Measurements from ENCODE around the gene PDE5A.

DNA sequence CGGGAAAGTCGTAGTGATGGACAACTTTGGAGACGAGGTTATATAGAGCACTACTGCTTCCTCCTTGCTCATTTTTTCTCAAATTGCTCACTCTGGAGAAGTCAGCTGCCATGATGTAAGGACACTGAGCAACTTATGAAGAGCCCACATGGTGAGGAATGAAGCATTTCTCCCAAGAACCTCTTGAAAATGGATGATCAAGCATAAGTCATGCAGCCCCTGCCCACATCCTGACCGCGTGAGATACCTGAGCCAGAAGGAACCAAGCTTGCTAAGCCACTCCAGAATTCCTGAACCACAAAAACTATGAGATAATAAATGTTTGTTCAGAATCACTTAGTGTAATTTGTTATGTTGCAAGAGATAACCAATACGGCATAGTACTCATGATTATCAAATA is 42.8 kb downstream of the PDE5A start:
- TF ChIP-seq POLR2AphosphoS5 (IDR thresholded peaks at IDR 0.05) (no peak), POLR2A (IDR thresholded peaks at IDR 0.05) (no peak)
